Measurements from ENCODE around the gene SNX6. TPM values are rescaled to one million over a fixed set of nuclear protein-coding genes. Genes with fewer than 3 reads are reported as not detected.
"Not testable (repeated sequence)": the region's sequence is repeated elsewhere in the genome, so short reads cannot be mapped to it uniquely, and the experiment has no call there.

The SNX6 gene
- total RNA-seq, 1 donor from 2014 or later = 73.4 TPM

DNA sequence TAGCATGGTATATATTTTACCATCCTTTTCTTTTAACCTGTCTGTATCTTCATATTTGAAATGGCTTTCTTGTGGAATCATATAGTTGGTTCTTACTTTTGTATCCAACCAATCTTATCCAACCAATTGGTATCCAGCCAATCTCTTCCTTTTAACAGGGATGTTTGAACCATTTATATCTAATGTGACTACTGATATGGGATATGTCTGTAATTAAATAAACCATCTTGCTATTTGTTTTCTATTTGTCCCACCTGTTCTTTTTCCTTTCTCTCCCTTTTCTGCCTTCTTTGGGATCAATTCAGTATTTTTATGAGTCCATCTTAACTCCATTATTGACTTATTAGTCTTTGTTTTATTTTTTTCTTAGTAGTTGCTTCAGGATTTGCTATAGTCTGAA lies 30.8 kb upstream of the SNX6 start:
- TF ChIP-seq, protein P1, sequence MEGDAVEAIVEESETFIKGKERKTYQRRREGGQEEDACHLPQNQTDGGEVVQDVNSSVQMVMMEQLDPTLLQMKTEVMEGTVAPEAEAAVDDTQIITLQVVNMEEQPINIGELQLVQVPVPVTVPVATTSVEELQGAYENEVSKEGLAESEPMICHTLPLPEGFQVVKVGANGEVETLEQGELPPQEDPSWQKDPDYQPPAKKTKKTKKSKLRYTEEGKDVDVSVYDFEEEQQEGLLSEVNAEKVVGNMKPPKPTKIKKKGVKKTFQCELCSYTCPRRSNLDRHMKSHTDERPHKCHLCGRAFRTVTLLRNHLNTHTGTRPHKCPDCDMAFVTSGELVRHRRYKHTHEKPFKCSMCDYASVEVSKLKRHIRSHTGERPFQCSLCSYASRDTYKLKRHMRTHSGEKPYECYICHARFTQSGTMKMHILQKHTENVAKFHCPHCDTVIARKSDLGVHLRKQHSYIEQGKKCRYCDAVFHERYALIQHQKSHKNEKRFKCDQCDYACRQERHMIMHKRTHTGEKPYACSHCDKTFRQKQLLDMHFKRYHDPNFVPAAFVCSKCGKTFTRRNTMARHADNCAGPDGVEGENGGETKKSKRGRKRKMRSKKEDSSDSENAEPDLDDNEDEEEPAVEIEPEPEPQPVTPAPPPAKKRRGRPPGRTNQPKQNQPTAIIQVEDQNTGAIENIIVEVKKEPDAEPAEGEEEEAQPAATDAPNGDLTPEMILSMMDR (IDR thresholded peaks at IDR 0.05; ENCODE audit: unreplicated experiment) = no peak
- Mint-ChIP-seq H3K36me3 (ENCODE audit: insufficient read depth) (no peaks in the 10 kb centered on the region), H3K27me3 (no peaks in the 10 kb centered on the region), H3K27ac (no peak overlapping the region), H3K9me3 (ENCODE audit: low read depth) (peaks cover 6% of the 10 kb centered on the region), H3K4me3 (ENCODE audit: low read depth) (no peak overlapping the region), H3K4me1 (ENCODE audit: low read depth) (peaks cover 7% of the 10 kb centered on the region)
- DNase-seq (ENCODE audit: low spot score, unreplicated experiment) = no peak

DNA sequence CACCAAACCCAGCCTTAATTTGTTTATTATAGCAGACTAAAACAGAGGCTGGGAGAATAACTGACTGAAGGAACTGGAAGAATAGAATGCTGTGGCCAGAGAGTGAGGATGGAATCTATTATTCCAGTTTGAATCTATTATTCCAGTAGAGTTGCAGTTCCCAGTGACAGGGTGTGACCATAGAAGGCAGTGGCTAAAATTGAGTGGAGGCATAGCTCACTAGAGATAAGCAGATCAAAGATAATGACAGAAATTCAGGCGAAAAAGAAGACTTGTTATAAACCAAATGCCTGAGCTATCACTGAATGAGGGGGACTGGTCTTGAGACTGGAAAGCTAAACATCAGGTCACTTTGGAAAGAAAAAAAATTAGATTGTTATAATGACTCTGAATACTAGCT lies 26.0 kb upstream of the SNX6 start:
- H3K36me3 Mint-ChIP-seq (ENCODE audit: insufficient read depth) = no peaks in the 10 kb centered on the region
- peaks cover 4% of the 10 kb centered on the region for H3K9me3 Mint-ChIP-seq (ENCODE audit: low read depth)
- no peaks in the 10 kb centered on the region for H3K27me3 Mint-ChIP-seq
- peaks cover 7% of the 10 kb centered on the region for H3K4me1 Mint-ChIP-seq (ENCODE audit: low read depth)
- no peak overlapping the region for H3K27ac Mint-ChIP-seq
- DNase-seq (ENCODE audit: low spot score, unreplicated experiment) = no peak
- H3K4me3 Mint-ChIP-seq (ENCODE audit: low read depth) = no peak overlapping the region
- TF ChIP-seq, protein P1 (IDR thresholded peaks at IDR 0.05; ENCODE audit: unreplicated experiment) = no peak

DNA sequence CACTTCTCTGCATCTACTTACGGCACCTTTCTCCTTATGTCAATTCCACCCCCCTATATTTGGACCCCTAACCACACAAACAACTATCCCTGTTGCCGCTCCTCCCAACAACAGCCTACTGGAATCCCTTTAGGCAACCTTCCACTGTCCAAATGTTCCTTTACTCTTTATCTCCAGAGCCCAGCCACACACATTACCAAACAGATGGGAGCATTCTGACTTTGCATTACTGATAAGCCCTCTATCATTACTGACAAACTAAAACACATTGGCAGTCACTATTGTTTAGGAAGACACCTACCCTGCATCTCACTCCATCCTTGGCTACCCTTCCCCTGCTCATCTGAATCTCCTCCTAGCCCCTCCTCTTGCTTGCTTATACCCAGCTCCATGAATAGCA lies 23.1 kb upstream of the SNX6 start:
- not testable (repeated sequence) for H3K36me3 Mint-ChIP-seq (ENCODE audit: insufficient read depth); H3K27ac Mint-ChIP-seq; H3K4me1 Mint-ChIP-seq (ENCODE audit: low read depth); H3K9me3 Mint-ChIP-seq (ENCODE audit: low read depth); H3K27me3 Mint-ChIP-seq; DNase-seq (ENCODE audit: low spot score, unreplicated experiment); H3K4me3 Mint-ChIP-seq (ENCODE audit: low read depth)

DNA sequence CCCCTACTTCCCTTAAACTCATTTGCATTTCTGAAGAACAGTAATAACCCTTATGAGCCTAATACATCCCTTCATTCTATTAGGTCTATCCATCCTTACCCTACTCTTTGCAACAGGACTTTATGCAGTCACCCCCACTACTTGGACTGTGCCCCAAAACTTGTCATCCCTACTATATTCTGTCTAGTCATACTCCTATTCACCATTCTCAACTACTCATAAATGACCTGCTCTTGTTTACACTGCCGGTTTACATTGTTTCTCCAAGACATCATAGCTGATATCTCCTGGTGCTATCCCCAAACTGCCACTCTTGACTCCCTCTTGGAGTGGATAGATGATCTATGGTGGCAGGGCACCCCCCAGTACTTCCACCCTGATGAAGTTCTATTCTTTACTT lies 22.4 kb upstream of the SNX6 start:
- H3K36me3 Mint-ChIP-seq (ENCODE audit: insufficient read depth); H3K4me3 Mint-ChIP-seq (ENCODE audit: low read depth); DNase-seq (ENCODE audit: low spot score, unreplicated experiment); H3K4me1 Mint-ChIP-seq (ENCODE audit: low read depth); H3K27ac Mint-ChIP-seq; H3K27me3 Mint-ChIP-seq; H3K9me3 Mint-ChIP-seq (ENCODE audit: low read depth): not testable (repeated sequence)

DNA sequence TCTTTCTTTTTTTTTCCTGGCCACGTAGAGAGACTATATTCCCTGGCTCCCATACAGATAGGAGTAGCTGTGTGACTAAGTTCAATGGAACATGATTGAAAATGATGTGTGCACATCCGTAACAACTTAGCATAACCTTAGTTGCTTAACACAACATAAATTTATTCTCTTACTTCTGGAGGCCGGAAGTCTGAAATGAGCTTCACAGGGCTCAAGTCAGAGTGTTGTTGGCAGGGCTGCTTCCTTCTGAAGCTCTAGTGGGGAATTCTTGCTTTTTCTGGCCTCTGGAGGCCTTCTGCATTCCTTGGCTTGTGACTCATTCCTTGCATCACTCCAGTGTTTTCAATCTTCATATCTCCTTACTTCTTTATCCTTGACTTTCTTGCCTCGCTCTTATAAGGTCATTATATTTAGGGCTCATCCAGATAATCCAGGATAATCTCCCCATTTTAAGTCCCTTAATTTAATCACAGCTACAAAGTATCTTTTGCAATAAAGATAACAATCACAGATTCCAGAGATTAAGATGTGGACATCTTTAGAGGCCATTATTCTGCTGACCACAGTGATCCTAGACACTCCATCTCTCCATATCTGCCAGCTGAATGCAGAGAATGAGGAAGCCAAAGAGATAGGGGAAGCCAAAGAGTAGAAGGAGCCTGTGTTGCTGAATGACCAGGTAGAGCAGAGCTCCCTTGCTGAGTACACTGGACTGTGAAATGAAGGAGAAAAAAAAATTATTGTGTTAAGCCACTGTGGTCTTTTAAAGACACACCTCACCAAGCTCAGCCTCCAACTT lies 21.0 kb upstream of the SNX6 start:
- H3K27me3 Mint-ChIP-seq = no peaks in the 10 kb centered on the region
- no peak overlapping the region for H3K4me3 Mint-ChIP-seq (ENCODE audit: low read depth)
- no peaks in the 10 kb centered on the region for H3K9me3 Mint-ChIP-seq (ENCODE audit: low read depth)
- TF ChIP-seq, protein P1 (IDR thresholded peaks at IDR 0.05; ENCODE audit: unreplicated experiment) = no peak
- H3K36me3 Mint-ChIP-seq (ENCODE audit: insufficient read depth) = no peaks in the 10 kb centered on the region
- DNase-seq (ENCODE audit: low spot score, unreplicated experiment) = no peak
- no peaks in the 10 kb centered on the region for H3K4me1 Mint-ChIP-seq (ENCODE audit: low read depth)
- H3K27ac Mint-ChIP-seq = no peak overlapping the region

DNA sequence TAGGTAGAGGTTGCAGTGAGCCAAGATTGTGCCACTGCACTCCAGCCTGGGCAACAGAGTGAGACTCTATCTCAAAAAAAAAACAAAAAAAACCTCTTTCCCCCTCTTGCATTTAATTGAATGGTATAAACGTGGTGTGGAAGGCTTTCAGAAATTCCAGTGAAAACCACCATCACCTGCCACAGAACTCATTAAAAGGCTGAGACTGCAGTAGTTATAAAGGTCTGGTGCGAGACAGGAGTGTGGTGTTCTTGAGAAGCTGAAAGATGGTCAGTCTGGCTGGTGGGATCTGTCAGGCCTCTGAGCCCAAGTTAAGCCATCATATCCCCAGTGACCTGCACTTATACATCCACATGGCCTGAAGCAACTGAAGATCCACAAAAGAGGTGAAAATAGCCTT lies 20.1 kb upstream of the SNX6 start:
- not testable (repeated sequence) for H3K9me3 Mint-ChIP-seq (ENCODE audit: low read depth); DNase-seq (ENCODE audit: low spot score, unreplicated experiment); H3K4me3 Mint-ChIP-seq (ENCODE audit: low read depth); H3K4me1 Mint-ChIP-seq (ENCODE audit: low read depth); H3K27ac Mint-ChIP-seq; H3K27me3 Mint-ChIP-seq; H3K36me3 Mint-ChIP-seq (ENCODE audit: insufficient read depth)

DNA sequence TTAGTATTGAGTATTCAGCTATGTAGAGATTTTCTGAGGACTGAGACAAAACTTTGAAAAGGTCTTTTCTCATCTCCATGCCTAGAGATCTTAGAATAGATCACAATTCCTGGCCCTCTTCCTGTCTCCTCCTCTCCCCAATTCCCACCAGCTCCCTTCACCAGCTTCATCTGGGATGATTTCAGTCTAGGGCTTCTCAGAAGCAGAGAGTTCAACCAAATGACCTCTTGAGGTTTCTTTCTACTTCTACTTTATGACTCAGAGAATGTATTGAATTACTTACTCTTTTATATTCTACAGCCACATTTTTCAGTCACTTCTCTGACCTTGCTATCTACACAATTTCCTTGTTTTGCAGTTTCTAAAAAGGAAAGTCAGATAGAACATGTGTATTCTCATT lies 19.4 kb upstream of the SNX6 start:
- DNase-seq (ENCODE audit: low spot score, unreplicated experiment) = no peak
- Mint-ChIP-seq H3K9me3 (ENCODE audit: low read depth) (no peaks in the 10 kb centered on the region), H3K36me3 (ENCODE audit: insufficient read depth) (no peaks in the 10 kb centered on the region), H3K4me1 (ENCODE audit: low read depth) (no peaks in the 10 kb centered on the region), H3K27me3 (no peaks in the 10 kb centered on the region), H3K4me3 (ENCODE audit: low read depth) (no peak overlapping the region), H3K27ac (no peak overlapping the region)
- TF ChIP-seq, protein P1 (IDR thresholded peaks at IDR 0.05; ENCODE audit: unreplicated experiment) = no peak

Data from progenitor cell of endocrine pancreas (in vitro differentiated cells).